Caco-2 (cell line): Measurements from ENCODE around the gene TYK2. TPM values are rescaled to one million over a fixed set of nuclear protein-coding genes. Genes with fewer than 3 reads are reported as not detected.

Experiments used
- BruUV-seq: library from RNA; stranded (reverse); fragments of 400-500 nt; replicated peaks from 2 replicates; lab custom pipeline; 2021; lab: Mats Ljungman, UMichigan
- CTCF ChIA-PET: fragments of 300-600 bp; sonication (Branson Sonifier 250); formaldehyde crosslinking; loops from one replicate; lab custom pipeline; 2022; ENCODE audit warnings: antibody characterized with exemption; lab: Charles Lee
- POLR2A ChIA-PET: fragments of 300-600 bp; sonication (Branson Sonifier 250); formaldehyde crosslinking; loops from one replicate; lab custom pipeline; 2022; ENCODE audit warnings: antibody characterized with exemption; lab: Charles Lee
- DNase-seq, 2 experiments: peaks; one replicate each; pipeline versions ENCODE4 v3.0.0 to v3.0.0-alpha.2; 2020 to 2022
- H3K27me3 ChIP-seq: replicated peaks from 2 replicates; pipeline ENCODE4 v1.6.0; 2011; ENCODE audit warnings: low read length; ENCODE audit not compliant: control insufficient read depth, insufficient read depth
- H3K36me3 ChIP-seq: 2 replicates; pipeline ENCODE4 v1.5.1; 2011; ENCODE audit warnings: low read length; ENCODE audit not compliant: control insufficient read depth, insufficient read depth
- H3K4me1 ChIP-seq: fragments of 250-450 bp; sonication (Bioruptor Pico); 2 replicates; pipeline ENCODE4 v1.5.1; 2020; ENCODE audit warnings: mild to moderate bottlenecking
- H3K4me3 ChIP-seq: 2 replicates; pipeline ENCODE4 v1.5.1; 2011; ENCODE audit warnings: low read depth, mild to moderate bottlenecking, control low read depth, low read length
- H3K9me3 ChIP-seq: fragments of 250-450 bp; sonication (Bioruptor Pico); 2 replicates; pipeline ENCODE4 v1.5.1; 2020; ENCODE audit warnings: mild to moderate bottlenecking, moderate library complexity
- H3K27ac Mint-ChIP-seq: one replicate; pipeline ENCODE4 v1.8.0; 2022; ENCODE audit warnings: mixed read lengths; ENCODE audit not compliant: unreplicated experiment
- H3K27me3 Mint-ChIP-seq: one replicate; pipeline ENCODE4 v1.8.0; 2022; ENCODE audit warnings: mixed read lengths; ENCODE audit not compliant: insufficient read depth, unreplicated experiment
- H3K36me3 Mint-ChIP-seq: one replicate; pipeline ENCODE4 v1.8.0; 2022; ENCODE audit warnings: mild to moderate bottlenecking, mixed read lengths; ENCODE audit not compliant: insufficient read depth, unreplicated experiment
- H3K4me1 Mint-ChIP-seq: one replicate; pipeline ENCODE4 v1.8.0; 2022; ENCODE audit warnings: low read depth, mixed read lengths; ENCODE audit not compliant: unreplicated experiment
- H3K4me3 Mint-ChIP-seq: one replicate; pipeline ENCODE4 v1.8.0; 2022; ENCODE audit warnings: mild to moderate bottlenecking, moderate library complexity, mixed read lengths; ENCODE audit not compliant: unreplicated experiment
- H3K9me3 Mint-ChIP-seq: one replicate; pipeline ENCODE4 v1.8.0; 2022; ENCODE audit warnings: mixed read lengths; ENCODE audit not compliant: unreplicated experiment
- CTCF ChIP-seq, 2 experiments: fragments of 200-600 bp in 1 of 2; IDR thresholded peaks; 1 replicate in 1 of 2; 2 replicates in 1 of 2; pipeline versions ENCODE4 v1.5.1 to v1.8.0; 2011 to 2022; ENCODE audit warnings: antibody characterized with exemption in 1 of 2, control low read depth in 1 of 2, inconsistent platforms in 1 of 2, low read depth in 1 of 2, low read length in 1 of 2, mild to moderate bottlenecking in 1 of 2, moderate library complexity in 1 of 2; ENCODE audit not compliant: insufficient read depth in 1 of 2, severe bottlenecking in 1 of 2, unreplicated experiment in 1 of 2
- intact Hi-C: fragments of 100-400 bp; cut with micrococcal nuclease; formaldehyde crosslinking; loops from one replicate; pipeline ENCODE4 v1.10.0; 2022; ENCODE audit not compliant: unreplicated experiment
- total RNA-seq: library from RNA; stranded (reverse); gene quantifications from 2 replicates; pipeline ENCODE4 v1.2.3, GENCODE V29; 2022

Gene TYK2
- total RNA-seq, 1 experiment from 2014 or later = 134 TPM

- no peaks in the 10 kb centered on the region for H3K9me3 ChIP-seq
- TSS peak; percentile 71 for BruUV-seq
- TF ChIP-seq CTCF (IDR thresholded peaks at IDR 0.05; ENCODE audit: insufficient read depth in 1 of 2, low read depth in 1 of 2, low read length in 1 of 2, severe bottlenecking in 1 of 2, unreplicated experiment in 1 of 2) = no peak
- peaks cover 42% of the 10 kb centered on the region for H3K36me3 Mint-ChIP-seq
- H3K27me3 Mint-ChIP-seq = no peaks in the 10 kb centered on the region
- peak overlapping the region; percentile 81 for H3K27ac Mint-ChIP-seq
- H3K9me3 Mint-ChIP-seq = no peaks in the 10 kb centered on the region
- no peaks in the 10 kb centered on the region for H3K27me3 ChIP-seq
- DNase-seq = no peak
- H3K4me1 ChIP-seq = peaks cover 6% of the 10 kb centered on the region; the same call in 1 of the 2 replicates
- H3K36me3 ChIP-seq = no peaks in the 10 kb centered on the region
- POLR2A ChIA-PET = interaction anchor here (0.5 to 1.3 kb wide), 16 partner anchors 34 to 318 kb away, joined by 3 to 17 read pairs (median 6); partner anchors contain the start of genes CDC37, ICAM1, ICAM4 and ICAM5
- intact Hi-C loops = loop anchor here (1.0 to 5.0 kb wide), 3 partner anchors 46 to 65 kb away; partner anchors contain the start of genes ICAM4, ICAM5 and TYK2
- peak overlapping the region; percentile 79 for H3K4me3 ChIP-seq
- peak overlapping the region; percentile 85 for H3K4me3 Mint-ChIP-seq
- H3K4me1 Mint-ChIP-seq = peaks cover 5% of the 10 kb centered on the region
- CTCF ChIA-PET = interaction anchor here (0.7 to 2.3 kb wide), 8 partner anchors 44 to 502 kb away, joined by 3 to 26 read pairs (median 6); partner anchors contain the start of genes CDC37, ICAM1, ICAM5 and TMED1
Observed at GRCh38 chr19:10333758-10334587, 46.4 kb downstream of the TYK2 start.

GRCh38 chr19:10332965-10333757, 47.2 kb downstream of the TYK2 start, which contains the start of gene RAVER1:
TSS of gene RAVER1 (minus strand) at chr19:10333529. CDS start at chr19:10333507, 22 bp downstream.
- peaks cover 44% of the 10 kb centered on the region for H3K36me3 Mint-ChIP-seq
- Histone ChIP-seq H3K27me3 (no peaks in the 10 kb centered on the region), H3K4me1 (peaks cover 6% of the 10 kb centered on the region; the same call in 1 of the 2 replicates), H3K4me3 (peak within 1 kb of the TSS; percentile 79), H3K36me3 (no peaks in the 10 kb centered on the region), H3K9me3 (no peaks in the 10 kb centered on the region)
- peaks cover 5% of the 10 kb centered on the region for H3K4me1 Mint-ChIP-seq
- POLR2A ChIA-PET = interaction anchor here (0.5 to 1.3 kb wide), 14 partner anchors 35 to 318 kb away, joined by 3 to 17 read pairs (median 6); partner anchors contain the start of genes CDC37, ICAM1, ICAM4 and ICAM5
- TF ChIP-seq CTCF (IDR thresholded peaks at IDR 0.05; ENCODE audit: insufficient read depth in 1 of 2, low read depth in 1 of 2, low read length in 1 of 2, severe bottlenecking in 1 of 2, unreplicated experiment in 1 of 2) = no peak
- intact Hi-C loops = loop anchor here (1.0 to 5.0 kb wide), 3 partner anchors 46 to 64 kb away; partner anchors contain the start of genes ICAM4, ICAM5 and TYK2
- H3K27me3 Mint-ChIP-seq = no peaks in the 10 kb centered on the region
- peak within 1 kb of the TSS; percentile 81 for H3K27ac Mint-ChIP-seq
- DNase-seq = peak; percentile 96
- peak within 1 kb of the TSS; percentile 85 for H3K4me3 Mint-ChIP-seq
- H3K9me3 Mint-ChIP-seq = no peaks in the 10 kb centered on the region
- BruUV-seq = no TSS peak
- CTCF ChIA-PET = interaction anchor here (1.0 to 2.3 kb wide), 4 partner anchors 55 to 74 kb away, joined by 3 to 26 read pairs (median 13); partner anchors contain the start of genes CDC37 and ICAM1
